ENCODE measurements around the gene GDE1.

Gene GDE1

DNA sequence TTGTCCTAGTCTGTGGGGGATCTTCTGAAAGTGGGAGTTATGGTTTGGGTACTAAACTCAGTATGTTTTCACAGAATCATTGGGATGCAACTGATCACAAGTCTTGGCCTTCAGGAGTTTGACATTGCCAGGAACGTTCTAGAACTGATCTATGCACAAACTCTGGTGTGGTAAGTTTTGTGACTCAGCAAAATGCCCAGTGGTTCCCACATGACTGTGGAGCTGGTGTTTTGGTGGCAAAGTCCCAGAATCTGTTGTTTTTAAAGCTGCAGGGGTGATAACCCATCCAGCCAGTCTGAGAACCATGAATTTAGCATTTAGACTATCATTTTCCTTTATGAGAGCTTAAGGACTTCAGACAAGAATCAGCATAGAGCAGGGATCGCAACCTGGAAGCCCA, 40.6 kb downstream of the GDE1 start:
- Mint-ChIP-seq H3K4me3 (no peak overlapping the region), H3K9me3 (no peaks in the 10 kb centered on the region), H3K27ac (no peak overlapping the region), H3K27me3 (no peaks in the 10 kb centered on the region), H3K4me1 (no peaks in the 10 kb centered on the region)
- DNase-seq (no peak), ATAC-seq (no peak)

DNA sequence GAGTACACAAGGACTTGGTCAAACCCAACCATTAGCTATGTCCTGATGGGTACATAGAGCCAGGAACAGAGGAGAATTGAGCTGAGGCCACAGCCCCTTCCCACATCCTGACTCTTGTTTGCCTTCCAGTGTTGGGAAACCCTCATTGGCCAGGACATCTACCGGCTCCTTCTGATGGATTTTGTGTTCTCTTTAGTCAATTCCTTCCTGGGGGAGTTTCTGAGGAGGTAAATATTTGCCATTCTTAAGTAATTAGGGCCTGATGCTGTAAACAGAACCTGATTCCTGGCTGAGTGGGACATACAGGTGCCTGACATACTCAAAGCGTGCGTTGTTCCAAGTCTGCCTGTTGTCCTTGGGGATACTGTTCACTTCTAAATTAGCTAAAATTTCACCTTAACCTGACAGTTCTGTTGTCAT, 42.6 kb downstream of the GDE1 start:
- DNase-seq = no peak
- Mint-ChIP-seq H3K27ac (no peak overlapping the region), H3K9me3 (no peaks in the 10 kb centered on the region), H3K4me1 (no peaks in the 10 kb centered on the region), H3K27me3 (no peaks in the 10 kb centered on the region), H3K4me3 (no peak overlapping the region)
- no peak for ATAC-seq

DNA sequence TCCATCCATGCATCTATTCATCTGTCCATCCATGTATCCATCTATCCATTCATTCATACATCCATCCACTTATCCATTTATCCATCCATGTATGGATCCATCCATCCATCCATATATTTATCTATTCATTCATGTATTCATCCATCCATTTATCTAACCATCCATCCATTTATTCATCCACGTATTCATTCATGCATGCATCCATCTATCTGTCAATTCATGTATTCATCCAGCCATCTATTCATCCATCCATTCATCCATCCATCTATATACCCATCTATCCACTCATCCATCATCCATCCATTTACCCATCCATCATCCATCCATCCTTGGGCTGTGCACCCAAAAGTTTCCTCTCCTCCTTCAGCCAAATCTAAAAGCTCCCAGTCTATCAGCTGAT, 43.4 kb downstream of the GDE1 start:
- Mint-ChIP-seq H3K27ac (no peak overlapping the region), H3K27me3 (no peaks in the 10 kb centered on the region), H3K9me3 (no peaks in the 10 kb centered on the region), H3K4me3 (no peak overlapping the region), H3K4me1 (no peaks in the 10 kb centered on the region)
- ATAC-seq = no peak
- no peak for DNase-seq

DNA sequence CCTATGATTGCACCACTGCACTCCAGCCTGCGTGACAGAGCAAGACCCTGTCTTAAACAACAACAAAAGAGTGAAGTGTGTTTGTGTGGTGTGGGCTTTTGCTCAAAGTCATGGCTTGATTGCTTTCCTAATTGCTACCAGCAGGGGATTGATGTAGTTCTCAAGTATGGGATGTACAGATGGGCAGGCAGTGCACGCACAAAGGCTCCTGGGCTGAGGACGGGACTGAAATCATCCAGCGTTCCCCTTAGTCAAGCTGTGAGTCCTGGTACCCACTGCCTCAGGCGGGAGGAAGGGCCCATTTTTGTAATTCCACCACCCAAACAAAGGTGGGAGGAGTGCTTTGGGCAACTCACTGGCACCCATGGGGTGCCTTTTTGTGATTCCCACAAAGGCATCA, 47.3 kb downstream of the GDE1 start:
- Mint-ChIP-seq H3K4me3 (no peak overlapping the region), H3K4me1 (no peaks in the 10 kb centered on the region), H3K27me3 (no peaks in the 10 kb centered on the region), H3K9me3 (no peaks in the 10 kb centered on the region), H3K27ac (no peak overlapping the region)
- no peak for DNase-seq
- no peak for ATAC-seq

DNA sequence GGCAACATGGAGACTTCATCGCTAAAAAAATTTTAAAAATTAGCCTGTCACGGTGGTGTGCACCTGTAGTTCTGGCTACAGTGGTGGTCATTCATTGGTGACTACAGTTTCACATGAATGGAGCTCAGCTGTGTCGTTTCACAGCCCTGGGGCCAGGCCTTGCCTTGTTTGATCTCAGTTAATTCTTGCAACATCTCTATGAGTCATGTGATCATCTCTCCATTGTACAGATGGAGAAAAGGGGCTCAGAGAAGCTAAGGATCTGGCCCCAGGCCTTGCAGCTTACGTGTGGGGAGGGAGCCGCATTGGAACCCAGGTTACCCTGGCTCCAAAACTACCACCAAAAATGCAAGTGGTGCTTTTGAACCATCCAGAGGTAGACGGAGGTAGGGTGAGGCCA, 49.4 kb downstream of the GDE1 start:
- Mint-ChIP-seq H3K4me1 (no peaks in the 10 kb centered on the region), H3K9me3 (no peaks in the 10 kb centered on the region), H3K27me3 (no peaks in the 10 kb centered on the region), H3K4me3 (no peak overlapping the region), H3K27ac (no peak overlapping the region)
- ATAC-seq = no peak
- no peak for DNase-seq

DNA sequence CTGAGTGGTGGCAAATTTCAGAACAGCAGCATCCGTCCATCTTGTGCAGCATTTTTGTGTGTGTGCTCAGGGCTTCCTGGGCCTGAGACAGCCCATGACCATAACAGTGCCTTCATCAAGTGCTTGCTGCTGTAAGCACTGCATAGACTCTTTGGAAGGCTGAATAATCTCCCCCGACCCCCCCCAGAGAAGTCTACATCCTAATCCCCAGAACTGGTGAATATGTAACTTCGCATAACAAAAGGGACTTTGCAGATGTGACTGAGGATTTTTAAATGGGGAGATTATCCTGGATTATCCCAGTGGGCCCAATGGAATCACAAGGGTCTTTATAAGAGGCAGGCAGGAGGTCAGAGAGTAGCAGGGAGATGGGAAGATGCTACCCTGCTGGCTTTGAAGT, 53.6 kb downstream of the GDE1 start:
- Mint-ChIP-seq H3K27ac (no peak overlapping the region), H3K9me3 (no peaks in the 10 kb centered on the region), H3K4me3 (no peak overlapping the region), H3K27me3 (no peaks in the 10 kb centered on the region), H3K4me1 (no peaks in the 10 kb centered on the region)
- no peak for ATAC-seq
- DNase-seq = no peak

DNA sequence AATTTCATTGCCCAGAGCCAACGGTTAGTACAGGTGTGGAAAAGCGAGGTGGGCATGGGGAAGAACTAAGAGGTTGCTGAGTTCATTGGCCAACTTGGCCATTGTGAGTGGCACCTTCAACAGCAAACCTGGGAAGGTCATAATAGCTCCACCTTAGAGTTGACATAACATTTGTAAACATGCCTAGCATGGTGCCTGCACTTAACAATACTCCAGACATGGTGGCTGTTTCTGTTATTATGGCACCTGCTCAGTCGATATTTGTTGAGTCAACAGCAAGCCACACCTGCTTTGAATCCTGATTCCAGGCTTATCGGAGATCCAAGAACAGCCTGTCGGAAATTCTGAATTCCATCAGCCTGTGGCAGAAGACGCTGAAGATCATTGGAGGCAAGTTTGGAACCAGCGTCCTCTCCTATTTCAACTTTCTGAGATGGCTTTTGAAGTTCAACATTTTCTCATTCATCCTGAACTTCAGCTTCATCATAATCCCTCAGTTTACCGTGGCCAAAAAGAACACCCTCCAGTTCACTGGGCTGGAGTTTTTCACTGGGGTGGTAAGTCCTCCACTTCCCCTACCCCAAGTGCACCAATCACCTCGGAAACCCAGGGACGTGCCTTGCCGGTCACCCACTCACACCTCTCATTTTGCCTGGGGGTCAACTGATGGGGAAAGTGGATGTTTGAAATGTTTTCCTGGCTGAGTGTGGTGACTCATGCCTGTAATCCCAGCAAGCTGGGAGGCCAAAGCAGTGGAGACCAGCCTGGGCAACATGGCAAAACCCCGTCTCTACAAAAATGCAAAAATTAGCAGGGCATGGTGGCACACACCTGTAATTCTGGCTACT, 58.2 kb downstream of the GDE1 start:
- H3K27me3 Mint-ChIP-seq = peaks cover 4% of the 10 kb centered on the region
- no peaks in the 10 kb centered on the region for H3K9me3 Mint-ChIP-seq
- no peak overlapping the region for H3K4me3 Mint-ChIP-seq
- no peak overlapping the region for H3K27ac Mint-ChIP-seq
- DNase-seq (no peak), ATAC-seq (no peak)
- H3K4me1 Mint-ChIP-seq = no peaks in the 10 kb centered on the region

DNA sequence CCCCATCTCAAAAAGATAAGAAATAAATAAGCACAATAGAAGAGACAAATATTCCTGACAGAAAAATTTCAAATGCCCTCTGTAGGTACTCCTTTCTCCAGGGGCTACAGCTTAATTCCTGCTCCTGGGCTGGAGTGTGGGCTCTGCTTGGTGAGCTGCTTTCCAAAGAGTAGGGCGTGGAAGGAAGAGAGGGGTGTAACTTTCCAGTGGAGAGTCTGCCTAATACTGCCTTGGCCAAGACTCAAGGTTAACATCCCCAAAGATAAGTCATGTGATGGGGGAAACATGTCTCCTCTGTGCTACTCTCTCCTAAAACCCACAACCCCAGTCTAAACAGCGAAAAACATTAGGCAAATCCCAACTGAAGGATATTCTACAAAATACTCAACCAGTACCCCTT, 61.5 kb downstream of the GDE1 start:
- no peaks in the 10 kb centered on the region for H3K9me3 Mint-ChIP-seq
- H3K4me1 Mint-ChIP-seq = no peaks in the 10 kb centered on the region
- no peak overlapping the region for H3K4me3 Mint-ChIP-seq
- H3K27ac Mint-ChIP-seq = no peak overlapping the region
- peaks cover 8% of the 10 kb centered on the region for H3K27me3 Mint-ChIP-seq
- ATAC-seq = no peak
- no peak for DNase-seq

DNA sequence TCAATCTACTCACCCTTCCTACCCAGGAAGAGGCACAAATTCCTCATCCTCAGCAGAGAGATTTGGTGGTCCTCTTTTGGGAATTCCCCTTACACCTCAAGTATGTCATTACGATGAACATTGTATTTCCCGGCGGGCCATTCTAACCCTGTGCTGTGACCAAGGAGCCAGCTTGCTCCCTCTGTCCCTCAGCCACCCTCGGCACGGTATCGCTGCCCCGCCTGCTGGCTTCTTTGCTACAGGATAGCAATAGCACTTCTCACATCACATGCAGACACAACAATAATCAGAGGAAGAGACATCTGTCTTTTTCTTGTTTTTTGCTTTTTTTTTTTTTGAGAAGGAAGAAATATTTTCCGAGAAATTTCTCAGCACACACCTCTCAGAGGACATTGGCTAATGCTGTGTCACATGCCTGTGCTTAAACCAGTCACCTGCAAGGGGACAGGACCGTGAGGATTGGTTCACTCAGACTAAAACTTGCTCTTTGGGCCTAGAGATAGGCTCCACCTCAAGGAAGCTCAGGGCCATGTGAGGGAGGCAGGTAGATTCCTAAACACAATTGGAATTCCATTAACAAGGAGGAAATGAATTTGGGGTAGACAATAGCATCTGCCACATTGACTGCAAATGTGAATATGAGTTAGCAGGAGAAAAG, 63.0 kb downstream of the GDE1 start:
- Mint-ChIP-seq H3K9me3 (no peaks in the 10 kb centered on the region), H3K4me1 (no peaks in the 10 kb centered on the region), H3K27me3 (peaks cover 8% of the 10 kb centered on the region), H3K4me3 (no peak overlapping the region), H3K27ac (no peak overlapping the region)
- DNase-seq = no peak
- no peak for ATAC-seq

Data from stimulated activated naive CD8-positive, alpha-beta T cell treated with anti-CD3 and anti-CD28 coated beads, Interleukin-15, amount 100 ng/mL, for 72 hours (primary cell).